Kidney epithelial cell (primary cell): ENCODE results near the gene PRODH. TPM values are rescaled to one million over a fixed set of nuclear protein-coding genes. Genes with fewer than 3 reads are reported as not detected.
"Not testable (repeated sequence)": the region's sequence is repeated elsewhere in the genome, so short reads cannot be mapped to it uniquely, and the experiment has no call there.

Experiments used
- DNase-seq: peaks from one replicate; pipeline ENCODE4 v3.0.0-alpha.2; 2010; ENCODE audit warnings: low read depth
- H3K27me3 ChIP-seq: 2 replicates; pipeline ENCODE4 v1.6.0; 2011; ENCODE audit warnings: low read length; ENCODE audit not compliant: control insufficient read depth, insufficient read depth
- H3K36me3 ChIP-seq: 2 replicates; pipeline ENCODE4 v1.5.1; 2011; ENCODE audit warnings: low read length; ENCODE audit not compliant: control insufficient read depth, insufficient read depth
- H3K4me3 ChIP-seq: 2 replicates; pipeline ENCODE4 v1.5.1; 2011; ENCODE audit warnings: low read depth, mild to moderate bottlenecking, control low read depth, low read length
- CTCF ChIP-seq: IDR thresholded peaks from 2 replicates; pipeline ENCODE4 v1.5.1; 2011; ENCODE audit warnings: mild to moderate bottlenecking, moderate library complexity, low read length, control low read depth, inconsistent platforms; ENCODE audit not compliant: insufficient read depth, poor library complexity, severe bottlenecking
- total RNA-seq: library from RNA; depleted of rRNA; stranded (reverse); fragments of >200 nt; gene quantifications from 2 replicates; pipeline ENCODE4 v1.2.3, GENCODE V29; 2015

PRODH gene
- total RNA-seq, 1 donor from 2014 or later, result 5.2 TPM

- Histone ChIP-seq H3K27me3 (peaks cover 4% of the 10 kb centered on the region), H3K36me3 (no peaks in the 10 kb centered on the region), H3K4me3 (no peak overlapping the region)
- no peak for TF ChIP-seq CTCF
- no peak for DNase-seq
Observed at GRCh38 chr22:18947905-18948304, 11.8 kb upstream of the PRODH start.

GRCh38 chr22:18947105-18947504 lies 11.0 kb upstream of the PRODH start:
- not testable (repeated sequence) for H3K36me3 ChIP-seq, DNase-seq, H3K4me3 ChIP-seq, H3K27me3 ChIP-seq

GRCh38 chr22:18938691-18939090 lies 2.6 kb upstream of the PRODH start:
- H3K27me3 ChIP-seq, H3K4me3 ChIP-seq, H3K36me3 ChIP-seq, DNase-seq: not testable (repeated sequence)

- H3K27me3 ChIP-seq, DNase-seq, H3K36me3 ChIP-seq, H3K4me3 ChIP-seq: not testable (repeated sequence)
Observed at GRCh38 chr22:18934688-18935087, 1.4 kb downstream of the PRODH start.

- no peaks in the 10 kb centered on the region for H3K36me3 ChIP-seq
- H3K4me3 ChIP-seq, result no peak overlapping the region
- no peaks in the 10 kb centered on the region for H3K27me3 ChIP-seq
- no peak for DNase-seq
- TF ChIP-seq CTCF, result no peak
Observed at GRCh38 chr22:18933914-18934313, 2.2 kb downstream of the PRODH start.

- H3K36me3 ChIP-seq, result no peaks in the 10 kb centered on the region
- H3K27me3 ChIP-seq, result no peaks in the 10 kb centered on the region
- DNase-seq, result no peak
- H3K4me3 ChIP-seq, result no peak overlapping the region
- TF ChIP-seq CTCF, result no peak
Observed at GRCh38 chr22:18931905-18932652, 4.0 kb downstream of the PRODH start.

- no peaks in the 10 kb centered on the region for H3K36me3 ChIP-seq
- TF ChIP-seq CTCF, result no peak
- H3K27me3 ChIP-seq, result no peaks in the 10 kb centered on the region
- H3K4me3 ChIP-seq, result no peak overlapping the region
- no peak for DNase-seq
Observed at GRCh38 chr22:18929459-18929858, 6.6 kb downstream of the PRODH start.
